NCI-H2081 (cell line): Measurements from ENCODE around the gene LRRC8A.
"Not testable (repeated sequence)": the region's sequence is repeated elsewhere in the genome, so short reads cannot be mapped to it uniquely, and the experiment has no call there.

Experiments used
- DNase-seq, 2 experiments: peaks; one replicate each; lab custom pipeline; 2025; lab: John Stamatoyannopoulos, UW

Gene LRRC8A

GRCh38 chr9:128870128-128870940 lies 11.6 kb upstream of the LRRC8A start:
- DNase-seq, result no peak

GRCh38 chr9:128870941-128871265 lies 11.0 kb upstream of the LRRC8A start:
- not testable (repeated sequence) for DNase-seq

- no peak for DNase-seq
These were observed 4.1 kb upstream of the LRRC8A start for GRCh38 chr9:128877852-128878251.

DNA sequence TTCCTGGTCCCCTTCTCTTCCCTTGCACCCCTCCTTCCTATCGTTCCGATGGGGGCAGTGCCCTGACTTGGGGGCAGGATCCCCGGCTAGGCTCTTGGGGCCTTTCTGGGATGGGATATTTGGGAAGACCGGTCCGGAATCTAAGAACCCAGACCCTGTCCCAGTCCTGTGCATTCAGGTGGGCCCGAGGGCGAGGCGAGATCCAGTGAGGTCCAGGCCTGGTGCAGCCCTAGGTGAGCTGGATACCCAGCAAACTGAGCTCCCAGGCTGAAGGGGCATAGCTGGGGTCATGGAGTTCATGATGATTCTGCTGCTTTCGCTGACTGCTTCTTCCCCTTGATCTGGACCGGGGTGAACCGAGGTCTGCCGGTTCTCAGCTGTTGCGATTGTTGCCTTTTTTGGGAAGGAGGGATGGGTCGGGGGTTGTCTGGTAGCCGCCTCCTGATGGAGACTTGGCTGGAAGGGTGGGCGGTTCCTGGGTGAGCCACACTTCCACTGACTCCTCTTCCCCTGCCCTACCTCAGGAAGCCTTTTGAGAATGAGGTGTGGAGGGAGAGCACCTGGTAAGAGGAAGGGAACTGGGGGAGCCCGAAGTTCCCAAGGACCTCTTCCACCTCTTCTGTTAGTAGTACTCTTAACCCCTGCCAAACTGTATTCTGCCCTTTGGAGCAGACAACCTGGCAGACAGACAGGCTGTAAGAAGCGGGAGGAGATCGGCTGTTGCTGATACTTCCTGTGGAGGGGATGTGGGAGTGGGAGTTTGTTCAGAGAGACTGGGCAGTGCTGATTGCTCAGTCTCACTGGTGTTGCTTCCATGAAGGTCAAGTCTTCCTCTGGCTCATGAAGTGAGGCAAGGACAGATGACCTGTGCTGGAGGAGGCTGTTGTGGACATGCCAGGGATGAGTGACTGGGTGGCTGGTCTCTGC lies 1.0 kb downstream of the LRRC8A start:
- DNase-seq, result peak in 1 of 2 experiments; percentile 22

- no peak for DNase-seq
These were observed 2.2 kb downstream of the LRRC8A start for GRCh38 chr9:128884164-128884563.

DNA sequence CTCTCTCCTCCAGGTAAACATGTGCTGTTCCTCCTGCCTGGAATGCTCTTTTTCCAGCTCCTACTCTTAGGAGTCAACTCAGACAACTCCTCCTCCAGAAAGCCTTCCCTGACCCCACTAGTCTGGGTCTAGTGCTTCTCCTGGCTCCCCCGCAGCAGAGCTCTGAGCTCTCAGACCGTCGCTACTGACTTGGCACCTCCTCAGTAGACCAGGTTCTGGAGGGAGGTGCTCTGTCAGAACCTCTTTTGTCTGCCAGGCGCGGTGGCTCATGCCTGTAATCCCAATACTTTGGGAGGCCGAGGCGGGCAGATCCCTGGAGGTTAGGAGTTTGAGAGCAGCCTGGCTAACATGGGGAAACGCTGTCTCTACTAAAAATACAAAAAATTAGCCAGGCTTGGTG lies 3.4 kb downstream of the LRRC8A start:
- no peak for DNase-seq

GRCh38 chr9:128885798-128886197 lies 3.9 kb downstream of the LRRC8A start:
- no peak for DNase-seq

- DNase-seq, result no peak
These were observed 4.4 kb downstream of the LRRC8A start for GRCh38 chr9:128886211-128886891.

GRCh38 chr9:128887049-128887448 lies 5.1 kb downstream of the LRRC8A start:
- DNase-seq, result no peak

GRCh38 chr9:128887914-128888350 lies 6.0 kb downstream of the LRRC8A start:
- peak in 1 of 2 experiments; percentile 7 for DNase-seq

GRCh38 chr9:128891321-128892220 lies 9.6 kb downstream of the LRRC8A start:
- DNase-seq, result no peak

DNA sequence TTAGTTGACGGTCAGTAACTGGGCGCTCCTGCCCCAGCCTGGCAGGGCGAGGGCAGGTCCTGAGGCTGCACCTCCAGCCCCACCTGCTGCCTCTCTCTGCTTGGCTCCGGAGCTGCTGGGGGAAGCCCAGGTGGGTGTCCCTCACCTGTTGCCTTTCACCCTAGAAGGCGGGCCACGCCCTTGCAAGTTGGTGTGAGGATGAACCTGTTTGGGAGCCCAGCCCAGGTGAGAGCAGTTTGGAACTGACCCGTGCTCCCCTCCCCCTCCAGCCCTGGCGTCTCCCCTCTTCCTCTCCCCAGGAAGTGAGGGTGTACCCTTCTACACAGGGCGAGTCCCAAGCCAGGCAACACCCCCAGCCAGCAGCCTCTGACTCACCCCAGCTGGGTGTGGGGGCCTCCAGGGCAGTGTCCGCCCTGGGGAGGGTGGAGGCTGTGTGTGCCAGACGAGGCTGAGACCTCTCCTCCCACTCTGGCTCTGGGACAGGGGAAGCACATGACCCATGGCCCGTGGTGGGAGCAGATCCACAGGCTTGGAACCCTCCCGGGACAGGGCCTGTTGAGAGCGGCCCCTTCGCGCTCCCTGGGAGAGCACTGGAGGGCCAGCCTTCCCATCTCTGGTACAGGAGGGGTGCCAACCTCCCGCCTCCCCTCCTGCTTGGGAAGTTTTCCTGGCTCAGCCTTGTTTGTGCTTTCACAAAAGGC lies 10.4 kb downstream of the LRRC8A start:
- no peak for DNase-seq

- no peak for DNase-seq
These were observed 11.4 kb downstream of the LRRC8A start for GRCh38 chr9:128893354-128893753.

- DNase-seq, result no peak
These were observed 12.8 kb downstream of the LRRC8A start for GRCh38 chr9:128894764-128895163.

DNA sequence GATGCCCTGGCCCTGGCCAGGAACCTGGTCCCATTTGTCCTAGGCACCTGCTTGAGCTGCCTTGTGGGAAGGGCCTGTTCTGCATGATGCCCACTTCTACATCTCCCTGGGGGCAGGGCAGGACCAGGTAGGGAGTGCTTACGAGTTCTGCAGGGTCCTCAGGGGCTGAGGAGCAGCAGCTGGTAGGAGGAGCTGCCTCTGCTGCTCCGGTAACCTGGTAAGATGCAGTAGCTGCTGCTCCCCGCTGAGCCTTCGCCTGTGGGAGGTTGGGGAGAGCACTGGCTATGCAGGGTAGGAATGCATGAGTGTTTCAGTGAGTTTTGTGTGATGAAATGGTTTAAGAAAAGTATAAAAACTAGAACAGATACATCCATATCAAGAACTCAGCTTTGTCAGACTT lies 13.6 kb downstream of the LRRC8A start:
- no peak for DNase-seq

- no peak for DNase-seq
These were observed 16.4 kb downstream of the LRRC8A start for GRCh38 chr9:128898382-128898781.

DNA sequence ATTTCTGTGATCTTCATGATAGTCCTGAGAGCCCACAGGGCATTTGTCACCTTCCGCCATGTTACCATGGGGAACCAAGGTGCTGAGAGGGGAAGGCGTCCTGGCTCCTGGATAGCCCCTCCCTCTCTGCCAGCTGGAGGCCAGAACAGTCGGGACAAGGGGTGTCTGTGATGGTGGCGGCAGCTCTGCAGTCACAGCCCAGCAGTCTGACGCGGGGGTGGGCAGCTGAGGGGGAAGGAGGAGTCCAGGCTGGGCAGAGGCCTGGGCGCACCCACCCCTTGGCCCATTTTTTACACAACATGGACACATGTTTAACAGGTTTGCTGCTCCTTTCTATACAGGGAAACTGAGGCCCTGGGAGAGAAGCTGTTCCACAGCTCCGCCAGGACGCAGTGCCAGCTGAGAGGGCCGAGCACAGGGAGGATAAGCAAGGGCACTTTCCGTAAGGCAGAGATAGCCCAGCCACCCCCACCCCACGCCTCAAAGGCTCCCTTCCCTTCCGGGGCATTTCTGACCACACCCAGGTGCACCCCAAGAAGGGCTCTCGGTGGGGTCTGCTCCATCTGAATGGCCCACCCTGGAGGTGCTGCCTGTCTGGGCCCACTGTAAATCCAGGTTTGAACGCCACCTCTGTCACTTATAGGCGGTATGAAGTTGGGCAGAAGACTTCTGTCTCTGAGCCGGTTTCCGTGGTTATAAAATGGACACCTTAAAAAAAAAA lies 17.1 kb downstream of the LRRC8A start:
- DNase-seq, result no peak

DNA sequence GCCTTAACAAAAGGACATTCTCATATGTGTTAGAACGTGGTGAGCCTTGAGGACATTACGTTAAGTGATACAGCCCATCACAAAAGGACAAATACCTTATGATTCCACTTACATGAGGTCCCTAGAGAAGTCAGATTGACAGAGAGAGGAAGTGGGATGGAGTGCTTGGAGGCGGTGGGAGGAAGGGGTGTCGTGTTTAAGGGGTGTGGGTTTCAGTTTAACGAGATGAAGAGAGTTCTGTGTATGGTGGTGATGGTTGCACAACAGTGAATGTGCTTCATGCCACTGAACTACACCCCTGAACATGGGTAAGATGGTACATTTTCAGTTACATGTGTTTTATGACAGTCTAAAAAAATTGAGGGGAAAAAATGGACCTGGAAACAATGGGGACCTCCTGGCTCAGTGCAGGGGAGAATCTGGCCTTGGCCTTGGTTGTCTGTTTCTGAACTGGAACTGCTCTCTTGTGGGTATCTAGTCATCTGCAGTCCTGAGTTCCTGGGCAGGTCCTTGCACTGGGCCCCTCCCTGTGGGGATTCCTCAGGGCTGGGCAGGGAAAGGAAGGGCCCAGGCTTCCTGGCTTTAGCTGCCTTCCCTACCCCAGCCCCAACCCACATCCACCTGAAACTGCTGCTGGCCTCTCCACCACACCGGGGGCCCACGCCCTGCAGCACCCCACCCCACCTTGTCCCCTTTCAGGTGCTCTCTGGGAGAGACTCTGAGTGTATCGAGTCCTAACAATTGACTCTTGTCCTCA lies 17.8 kb downstream of the LRRC8A start:
- no peak for DNase-seq

DNA sequence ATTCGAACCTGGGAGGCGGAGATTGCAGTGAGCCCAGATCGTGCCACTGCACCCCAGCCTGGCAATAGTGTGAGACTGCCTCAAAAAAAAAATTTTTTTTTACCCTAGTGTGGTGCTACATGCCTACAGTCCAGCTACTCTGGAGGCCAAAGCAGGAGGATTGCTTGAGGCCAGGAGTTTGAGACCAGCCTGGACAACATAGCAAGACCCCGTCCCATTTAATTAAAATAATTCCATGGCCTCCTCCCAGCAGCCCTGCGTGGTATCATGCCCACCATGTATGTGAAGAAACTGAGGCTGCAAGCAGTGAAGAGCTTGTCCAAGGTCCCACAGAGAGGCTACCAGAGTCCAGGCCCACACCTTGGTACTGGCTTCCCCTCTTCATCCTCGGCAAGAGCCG lies 19.4 kb downstream of the LRRC8A start:
- DNase-seq, result no peak
